Dendritic cell treated with granulocyte-macrophage colony-stimulating factor and Interleukin-4, amounts not matched to agents 40 ng/mL and 50 ng/mL, for 4 days (primary cell): ENCODE results near the gene ZFP57.
A peak's percentile ranks its signal among the peaks of the same experiment; 100 is the strongest.

Source experiments
- H3K27ac Mint-ChIP-seq: one replicate; pipeline ENCODE4 v1.8.0; 2022; ENCODE audit warnings: mild to moderate bottlenecking, mixed read lengths
- H3K27me3 Mint-ChIP-seq: one replicate; pipeline ENCODE4 v1.8.0; 2022; ENCODE audit warnings: mild to moderate bottlenecking, mixed read lengths
- H3K36me3 Mint-ChIP-seq: one replicate; pipeline ENCODE4 v1.8.0; 2022; ENCODE audit warnings: low read depth, mixed read lengths
- H3K4me1 Mint-ChIP-seq: one replicate; pipeline ENCODE4 v1.8.0; 2022; ENCODE audit warnings: low read depth, mixed read lengths
- H3K4me3 Mint-ChIP-seq: one replicate; pipeline ENCODE4 v1.8.0; 2022; ENCODE audit warnings: mild to moderate bottlenecking, moderate library complexity, mixed read lengths
- H3K9me3 Mint-ChIP-seq: one replicate; pipeline ENCODE4 v1.8.0; 2022; ENCODE audit warnings: mixed read lengths
- intact Hi-C: fragments of 100-400 bp; cut with micrococcal nuclease; formaldehyde crosslinking; loops from one replicate; pipeline ENCODE4 v1.15.0; 2022

Gene ZFP57

GRCh38 chr6:29631209-29631810 is 49.6 kb downstream of the ZFP57 start:
- no peaks in the 10 kb centered on the region for H3K9me3 Mint-ChIP-seq

GRCh38 chr6:29630315-29630714 is 50.6 kb downstream of the ZFP57 start:
- peaks cover 62% of the 10 kb centered on the region for H3K4me1 Mint-ChIP-seq
- peaks cover 56% of the 10 kb centered on the region for H3K27me3 Mint-ChIP-seq
- no peak overlapping the region for H3K4me3 Mint-ChIP-seq
- intact Hi-C loops = no loop called here
- no peaks in the 10 kb centered on the region for H3K9me3 Mint-ChIP-seq
- no peak overlapping the region for H3K27ac Mint-ChIP-seq
- peaks cover 31% of the 10 kb centered on the region for H3K36me3 Mint-ChIP-seq

More at GRCh38 chr6:29631209-29631810, 49.6 kb downstream of the ZFP57 start:
- Mint-ChIP-seq H3K27ac (peak overlapping the region; percentile 55), H3K4me3 (peak overlapping the region; percentile 86), H3K27me3 (peaks cover 54% of the 10 kb centered on the region), H3K36me3 (peaks cover 31% of the 10 kb centered on the region), H3K4me1 (peaks cover 57% of the 10 kb centered on the region)
- intact Hi-C loops = no loop called here

- intact Hi-C loops = no loop called here
Measured at GRCh38 chr6:29629571-29629970, 51.4 kb downstream of the ZFP57 start.

GRCh38 chr6:29628419-29629281 is 52.3 kb downstream of the ZFP57 start:
- Mint-ChIP-seq H3K4me1 (peaks cover 69% of the 10 kb centered on the region), H3K9me3 (no peaks in the 10 kb centered on the region), H3K4me3 (peak overlapping the region; percentile 85), H3K27ac (peak overlapping the region; percentile 62), H3K36me3 (peaks cover 39% of the 10 kb centered on the region), H3K27me3 (peaks cover 67% of the 10 kb centered on the region)
- intact Hi-C loops = no loop called here

More at GRCh38 chr6:29629571-29629970, 51.4 kb downstream of the ZFP57 start:
- no peak overlapping the region for H3K4me3 Mint-ChIP-seq
- H3K36me3 Mint-ChIP-seq = peaks cover 31% of the 10 kb centered on the region
- no peak overlapping the region for H3K27ac Mint-ChIP-seq
- H3K4me1 Mint-ChIP-seq = peaks cover 68% of the 10 kb centered on the region
- peaks cover 61% of the 10 kb centered on the region for H3K27me3 Mint-ChIP-seq
- no peaks in the 10 kb centered on the region for H3K9me3 Mint-ChIP-seq

- peak overlapping the region; percentile 85 for H3K4me3 Mint-ChIP-seq
- peak overlapping the region; percentile 62 for H3K27ac Mint-ChIP-seq
- H3K36me3 Mint-ChIP-seq = peaks cover 42% of the 10 kb centered on the region
- peaks cover 64% of the 10 kb centered on the region for H3K4me1 Mint-ChIP-seq
- H3K27me3 Mint-ChIP-seq = peaks cover 67% of the 10 kb centered on the region
- intact Hi-C loops = no loop called here
- H3K9me3 Mint-ChIP-seq = no peaks in the 10 kb centered on the region
Measured at GRCh38 chr6:29627755-29628418, 53.1 kb downstream of the ZFP57 start.

- Mint-ChIP-seq H3K4me3 (peak overlapping the region; percentile 60), H3K27ac (no peak overlapping the region), H3K9me3 (no peaks in the 10 kb centered on the region), H3K4me1 (peaks cover 62% of the 10 kb centered on the region), H3K27me3 (peaks cover 65% of the 10 kb centered on the region), H3K36me3 (peaks cover 47% of the 10 kb centered on the region)
- intact Hi-C loops = no loop called here
Measured at GRCh38 chr6:29626948-29627754, 53.8 kb downstream of the ZFP57 start.

GRCh38 chr6:29625337-29625930 is 55.5 kb downstream of the ZFP57 start:
- Mint-ChIP-seq H3K36me3 (peaks cover 51% of the 10 kb centered on the region), H3K27ac (no peak overlapping the region), H3K4me1 (peaks cover 53% of the 10 kb centered on the region), H3K27me3 (peaks cover 48% of the 10 kb centered on the region), H3K4me3 (no peak overlapping the region), H3K9me3 (no peaks in the 10 kb centered on the region)
- intact Hi-C loops = no loop called here

- Mint-ChIP-seq H3K4me1 (peaks cover 52% of the 10 kb centered on the region), H3K4me3 (no peak overlapping the region), H3K36me3 (peaks cover 51% of the 10 kb centered on the region), H3K9me3 (no peaks in the 10 kb centered on the region), H3K27me3 (peaks cover 40% of the 10 kb centered on the region), H3K27ac (no peak overlapping the region)
- intact Hi-C loops = no loop called here
Measured at GRCh38 chr6:29624520-29624961, 56.4 kb downstream of the ZFP57 start.
